Stimulated activated CD8-positive, alpha-beta memory T cell treated with anti-CD3 and anti-CD28 coated beads, Interleukin-15, amount 100 ng/mL, for 4 hours (primary cell): ENCODE data around the gene PLCL1.
"Not testable (repeated sequence)": the region's sequence is repeated elsewhere in the genome, so short reads cannot be mapped to it uniquely, and the experiment has no call there.

Experiments used
- DNase-seq, 2 donors: peaks; one replicate each; pipeline ENCODE4 v3.0.0-alpha.2; 2020; ENCODE audit warnings: low read depth in 2 of 2

PLCL1 gene

DNA sequence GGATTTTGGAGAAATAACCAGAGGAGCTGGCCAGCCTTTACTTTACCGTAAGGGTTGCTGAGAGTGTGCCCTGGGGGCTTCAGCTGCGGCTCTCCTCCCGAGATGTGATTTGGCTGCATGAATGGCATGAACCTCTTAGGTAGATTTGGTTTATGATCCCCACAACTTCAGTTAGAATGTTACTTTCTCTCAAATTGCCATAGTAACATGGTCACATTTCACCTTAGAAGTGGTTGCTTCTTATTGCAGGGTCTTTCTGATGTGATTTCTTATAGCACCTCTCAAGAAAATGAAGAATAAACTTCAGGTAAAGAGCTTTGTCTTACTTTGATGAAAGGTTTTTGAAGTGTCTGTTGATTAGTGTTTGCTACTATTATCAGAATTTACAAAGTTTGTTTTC is 5.6 kb downstream of the PLCL1 start:
- DNase-seq, result no peak

DNA sequence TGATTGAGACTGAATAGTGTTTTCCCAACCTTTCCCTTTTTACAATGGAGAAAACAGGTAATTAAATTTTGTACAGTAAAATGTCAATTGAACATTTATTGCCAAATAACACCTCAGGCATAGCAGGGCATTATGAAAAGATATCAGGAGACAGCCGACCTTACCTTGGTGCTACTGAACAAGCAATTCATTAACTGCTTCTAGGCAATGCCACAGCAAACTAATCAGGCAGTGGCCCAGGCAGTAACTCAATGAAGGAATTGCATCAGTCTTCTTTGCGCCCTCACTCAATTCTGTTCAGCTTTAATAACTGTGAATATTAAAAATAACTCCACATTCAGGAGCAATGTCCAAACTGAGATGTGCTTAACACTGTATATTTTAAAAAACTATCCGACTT is 6.1 kb downstream of the PLCL1 start:
- no peak for DNase-seq

DNA sequence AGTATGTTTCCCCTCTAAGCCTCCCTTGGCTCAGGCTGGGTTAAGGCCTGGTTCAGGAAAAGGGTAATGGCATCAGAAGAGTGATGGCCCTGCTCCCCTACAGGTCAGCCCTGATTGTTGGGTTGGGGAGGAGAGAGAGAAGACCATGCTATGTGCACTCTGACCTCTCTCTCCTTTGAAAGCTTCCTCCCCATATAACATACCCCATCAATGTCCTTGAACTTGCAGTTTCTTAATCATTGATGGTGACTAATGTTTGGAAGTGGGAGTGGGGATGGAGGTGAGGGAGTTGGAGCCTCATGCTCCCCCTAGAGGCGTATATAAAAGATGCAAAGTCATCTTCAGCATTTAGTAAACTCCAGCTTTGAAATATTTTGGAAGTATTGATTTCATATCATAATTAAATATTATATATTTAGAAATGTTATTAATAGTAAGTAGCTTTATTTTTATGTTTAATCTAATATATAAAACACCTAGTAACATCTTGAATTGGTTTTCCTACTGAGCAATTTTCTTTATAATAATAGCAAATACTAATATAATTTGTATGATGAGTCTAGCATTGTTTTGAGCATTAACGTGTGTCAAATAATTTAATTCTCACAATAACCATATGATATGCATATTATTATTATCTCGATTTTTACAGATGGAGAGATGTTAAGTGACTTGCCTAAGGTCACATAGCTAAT is 8.8 kb downstream of the PLCL1 start:
- DNase-seq, result no peak

DNA sequence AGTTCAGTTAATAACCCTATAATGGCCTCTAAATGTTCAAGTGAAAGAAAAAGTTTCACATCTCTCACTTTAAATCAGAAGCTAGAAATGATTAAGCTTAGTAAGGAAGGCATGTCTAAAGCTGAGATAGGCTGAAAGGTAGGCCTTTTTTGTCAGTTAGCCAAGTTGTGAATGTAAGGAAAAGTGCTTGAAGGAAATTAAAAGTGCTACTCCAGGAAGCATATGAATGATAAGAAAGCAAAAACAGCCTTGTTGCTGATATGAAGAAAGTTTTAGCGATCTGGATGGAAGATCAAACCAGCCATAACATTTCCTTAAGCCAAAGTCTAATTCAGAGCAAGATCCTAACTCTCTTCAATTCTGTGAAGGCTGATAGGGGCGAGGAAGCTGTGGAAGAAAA is 10.1 kb downstream of the PLCL1 start:
- no peak for DNase-seq

DNA sequence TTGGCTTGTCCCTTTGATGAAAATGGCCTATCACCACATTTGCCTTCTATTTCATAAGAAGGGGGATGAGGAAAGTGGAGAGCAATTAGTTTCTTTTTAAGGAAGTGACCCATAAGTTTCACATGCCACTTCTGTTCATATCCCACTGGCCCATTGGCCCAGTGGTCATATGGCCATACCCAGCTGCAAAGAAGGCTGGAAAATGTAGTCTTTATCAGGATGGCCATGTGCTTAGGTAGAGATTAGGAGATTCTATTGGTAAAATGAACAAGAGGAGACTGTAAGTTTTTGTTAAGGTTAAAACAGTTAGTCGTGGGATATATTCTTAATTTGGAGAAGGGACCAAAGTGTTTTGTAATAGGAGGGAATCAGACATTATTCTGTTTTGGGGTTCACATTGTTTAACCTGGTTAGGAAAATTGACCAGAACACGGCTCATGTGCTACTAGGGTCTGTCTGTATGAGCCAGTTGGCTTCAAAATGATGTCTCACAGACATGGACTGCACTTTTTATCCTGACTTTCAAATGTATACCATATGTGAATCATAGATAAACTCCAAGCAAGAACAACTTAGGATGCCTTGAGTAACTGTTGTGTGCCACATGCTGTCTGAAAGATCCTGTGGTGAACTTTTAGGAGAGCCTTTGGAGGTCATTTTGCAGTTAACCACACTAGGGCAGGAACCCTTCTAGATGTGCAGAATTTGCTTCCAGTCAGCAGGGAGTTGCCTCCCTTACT is 17.3 kb downstream of the PLCL1 start:
- no peak for DNase-seq

DNA sequence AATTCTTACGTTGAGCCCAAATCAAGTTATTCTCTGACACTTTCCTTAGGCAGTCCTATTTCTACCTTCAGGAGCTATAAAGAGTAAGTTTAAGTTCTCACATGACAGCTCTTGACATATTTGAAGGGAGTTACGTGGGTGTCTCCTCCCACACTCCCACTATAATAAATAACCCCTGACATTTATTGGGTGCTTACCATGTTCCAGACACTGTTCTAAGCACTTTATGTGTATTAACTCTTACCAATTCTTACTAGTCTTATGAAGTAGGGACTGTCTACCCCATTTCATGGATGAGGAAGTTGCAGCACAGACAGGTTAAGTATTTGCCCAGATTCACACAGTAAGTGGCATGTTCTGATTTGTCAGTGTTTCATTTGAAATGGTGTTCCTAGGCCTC is 17.9 kb downstream of the PLCL1 start:
- DNase-seq, result no peak

DNA sequence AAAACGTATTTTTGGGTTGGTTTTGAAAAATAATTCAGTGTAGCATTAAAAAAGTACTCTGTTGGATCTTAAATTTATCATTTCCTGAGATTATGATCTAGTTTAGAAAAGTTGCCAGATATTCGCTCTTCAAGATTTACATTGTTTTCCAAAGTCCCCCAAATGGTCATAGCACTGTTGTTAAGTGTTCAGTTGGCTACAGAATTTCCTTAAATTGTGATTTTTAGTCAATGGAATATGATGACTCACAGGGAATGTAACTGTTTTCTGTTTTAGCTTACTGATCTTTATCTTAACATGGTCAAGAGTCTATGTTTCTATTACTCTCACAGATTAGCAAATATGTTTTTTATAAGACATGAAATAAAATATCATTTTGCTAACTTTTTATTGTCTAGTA is 23.2 kb downstream of the PLCL1 start:
- no peak for DNase-seq

DNA sequence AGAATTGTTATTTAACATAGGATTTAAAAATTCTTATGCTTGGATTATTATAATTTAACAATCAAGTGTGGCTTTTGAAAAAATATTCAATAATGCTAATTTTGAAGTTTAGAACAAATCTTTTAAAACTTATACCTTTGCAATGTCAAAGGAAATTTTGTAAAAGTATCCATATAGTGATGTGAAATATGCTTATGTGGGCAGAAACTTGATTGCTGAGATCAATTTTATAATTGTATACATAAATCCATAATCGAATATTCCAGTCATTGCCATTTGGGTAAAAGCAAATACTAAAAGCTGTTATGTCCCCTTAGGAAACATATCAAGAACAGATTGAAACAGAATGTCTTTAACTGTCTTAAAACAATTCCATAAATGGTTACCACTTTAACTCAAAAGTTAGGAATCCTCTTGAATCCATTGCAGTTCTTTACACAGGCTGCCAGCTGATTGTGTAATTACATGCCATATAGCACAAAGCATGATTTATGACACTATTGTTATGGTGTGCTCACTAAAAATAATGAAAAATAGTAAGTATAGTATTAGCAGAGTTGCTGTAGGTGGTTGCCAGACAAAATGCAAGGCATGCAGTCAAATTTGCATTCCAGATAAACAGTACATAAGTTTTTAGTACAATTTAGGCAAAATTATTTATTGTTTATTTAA is 24.2 kb downstream of the PLCL1 start:
- no peak for DNase-seq

DNA sequence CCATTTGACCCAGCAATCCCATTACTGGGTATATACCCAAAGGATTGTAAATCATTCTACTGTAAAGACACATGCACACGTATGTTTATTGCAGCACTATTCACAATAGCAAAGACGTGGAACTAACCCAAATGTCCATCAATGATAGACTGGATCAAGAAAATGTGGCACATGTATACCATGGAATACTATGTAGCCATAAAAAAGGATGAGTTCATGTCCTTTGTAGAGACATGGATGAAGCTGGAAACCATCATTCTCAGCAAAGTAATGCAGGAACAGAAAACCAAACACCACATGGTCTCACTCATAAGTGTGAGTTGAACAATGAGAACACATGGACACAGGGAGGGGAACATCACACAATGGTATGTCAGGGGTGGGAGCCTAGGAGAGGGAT is 30.4 kb downstream of the PLCL1 start:
- DNase-seq, result not testable (repeated sequence)

DNA sequence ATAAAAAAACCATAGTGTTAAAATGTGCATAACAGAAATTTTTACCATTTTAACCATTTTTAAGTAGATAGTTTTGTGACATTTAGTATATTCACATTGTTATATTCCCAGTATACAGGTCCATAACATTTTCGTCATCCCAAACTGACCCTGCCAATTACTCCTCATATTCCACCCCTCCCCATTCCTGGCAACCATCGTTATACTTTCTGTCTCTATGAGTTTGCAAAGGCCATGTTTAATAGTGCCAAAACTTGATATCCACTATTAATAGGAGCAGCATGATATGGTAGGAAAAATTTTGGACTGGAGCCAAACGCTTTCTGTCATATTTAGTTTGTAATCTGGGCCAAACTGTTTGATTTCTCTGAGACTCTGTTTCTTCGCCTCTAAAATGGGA is 30.9 kb downstream of the PLCL1 start:
- DNase-seq, result no peak

DNA sequence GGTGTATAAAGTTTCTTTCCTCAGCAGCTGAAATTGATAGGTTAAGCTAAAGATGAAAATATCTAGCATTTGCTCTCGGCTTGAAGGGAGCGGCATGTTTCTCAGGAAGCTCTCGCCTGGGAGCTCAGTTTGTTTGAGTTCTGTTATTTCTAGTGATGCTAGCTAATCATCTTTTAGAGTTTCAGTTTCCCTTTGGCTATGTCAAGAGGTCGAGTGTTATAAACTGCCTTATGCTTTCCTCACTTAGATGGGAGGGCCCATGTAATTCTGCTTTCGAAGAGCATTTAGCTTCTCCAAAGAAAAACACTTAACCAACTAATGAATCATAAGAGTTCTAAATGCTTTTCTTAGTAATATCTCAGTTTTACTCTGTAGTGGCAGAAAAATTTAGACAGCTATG is 33.6 kb downstream of the PLCL1 start:
- no peak for DNase-seq

DNA sequence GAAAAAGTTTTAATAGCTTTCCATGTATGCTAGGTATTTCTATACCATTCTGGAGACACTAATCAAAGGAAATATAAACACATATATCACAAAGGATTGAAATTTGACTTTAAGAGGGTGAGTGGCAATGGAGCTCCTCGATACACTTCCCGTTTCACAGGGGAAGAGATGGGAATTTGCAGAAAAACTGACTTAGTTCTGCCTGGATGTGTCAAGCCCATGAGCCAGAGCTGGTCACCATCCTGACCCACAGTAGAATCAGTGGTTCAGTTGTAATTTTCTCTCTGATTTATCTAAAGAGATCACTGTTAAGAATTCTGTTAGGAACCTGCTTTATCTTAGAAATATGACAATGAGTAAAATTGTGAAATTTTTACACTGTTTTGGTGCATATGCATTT is 34.2 kb downstream of the PLCL1 start:
- no peak for DNase-seq

DNA sequence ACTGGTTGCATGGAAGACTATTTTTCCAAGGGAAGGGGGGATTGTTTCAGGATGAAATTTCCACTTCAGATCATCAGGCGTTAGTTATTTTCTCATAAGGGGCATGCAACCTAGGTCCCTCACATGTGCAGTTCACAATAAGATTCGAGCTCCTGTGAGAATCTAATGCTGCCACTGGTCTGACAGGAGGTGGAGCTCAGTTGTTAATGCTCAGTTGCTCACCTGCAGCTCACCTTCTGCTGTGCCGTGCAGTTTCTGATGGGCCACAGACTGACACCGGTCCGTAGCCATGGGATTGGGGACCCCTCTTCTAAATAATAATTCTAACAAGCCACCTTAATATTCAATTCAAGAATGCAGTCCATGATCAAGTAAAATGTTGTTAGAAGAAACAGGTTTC is 34.9 kb downstream of the PLCL1 start:
- DNase-seq, result no peak

DNA sequence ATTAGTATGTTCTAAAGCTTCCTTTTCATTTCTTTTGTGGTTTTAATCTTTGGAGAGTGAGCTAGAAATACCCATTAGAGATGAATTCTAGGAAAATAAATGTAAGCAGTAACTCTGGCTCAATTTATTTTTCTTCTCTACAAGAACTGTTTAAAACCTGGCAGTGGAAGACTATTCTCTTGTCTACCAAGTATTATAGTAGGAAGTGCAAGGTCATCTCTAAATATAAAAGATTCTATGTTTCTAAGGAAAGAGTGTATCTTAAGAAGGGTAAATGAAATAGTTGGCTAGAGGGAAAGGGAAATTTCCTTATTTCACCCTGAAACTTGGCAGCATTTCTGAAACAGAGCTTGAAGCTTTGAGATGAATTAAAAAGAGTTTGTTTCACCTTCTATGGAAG is 35.5 kb downstream of the PLCL1 start:
- DNase-seq, result no peak

DNA sequence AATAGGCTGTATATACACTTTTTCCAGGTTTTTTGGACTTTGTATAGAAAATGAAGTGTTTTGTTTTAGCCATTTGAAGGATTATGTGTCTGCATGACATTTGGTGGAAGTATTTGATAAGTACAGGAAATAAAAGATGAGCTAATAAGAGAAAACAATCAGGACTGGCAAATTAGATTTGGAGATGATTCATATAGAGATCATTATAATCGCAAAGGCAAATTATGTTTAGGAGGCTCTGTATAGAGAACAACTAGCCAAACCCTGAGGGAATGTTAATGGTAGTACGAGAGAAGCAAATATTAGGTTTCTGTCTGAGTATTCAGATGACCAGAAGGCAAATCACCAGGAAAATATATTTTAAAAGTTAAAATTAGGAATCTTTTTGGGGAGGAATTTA is 41.7 kb downstream of the PLCL1 start:
- no peak for DNase-seq

DNA sequence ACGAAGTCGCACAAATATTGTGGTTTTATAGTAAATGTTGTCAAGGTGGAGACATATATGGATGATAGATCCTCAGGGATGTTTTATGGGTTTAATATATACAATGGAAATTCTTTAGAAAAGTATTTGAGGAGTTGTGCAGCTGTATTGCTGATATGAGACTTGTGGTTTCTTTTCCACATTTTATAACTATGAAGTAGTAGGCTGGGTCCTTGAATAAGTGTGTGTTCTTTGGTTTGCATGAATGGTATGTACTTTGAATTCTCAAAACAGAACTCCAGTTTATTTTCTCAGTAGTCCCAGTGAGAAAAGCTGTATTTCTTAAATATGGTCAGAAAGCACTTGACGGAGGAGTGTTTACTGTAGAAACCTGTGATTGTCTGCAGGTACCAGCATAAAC is 42.4 kb downstream of the PLCL1 start:
- DNase-seq, result no peak

DNA sequence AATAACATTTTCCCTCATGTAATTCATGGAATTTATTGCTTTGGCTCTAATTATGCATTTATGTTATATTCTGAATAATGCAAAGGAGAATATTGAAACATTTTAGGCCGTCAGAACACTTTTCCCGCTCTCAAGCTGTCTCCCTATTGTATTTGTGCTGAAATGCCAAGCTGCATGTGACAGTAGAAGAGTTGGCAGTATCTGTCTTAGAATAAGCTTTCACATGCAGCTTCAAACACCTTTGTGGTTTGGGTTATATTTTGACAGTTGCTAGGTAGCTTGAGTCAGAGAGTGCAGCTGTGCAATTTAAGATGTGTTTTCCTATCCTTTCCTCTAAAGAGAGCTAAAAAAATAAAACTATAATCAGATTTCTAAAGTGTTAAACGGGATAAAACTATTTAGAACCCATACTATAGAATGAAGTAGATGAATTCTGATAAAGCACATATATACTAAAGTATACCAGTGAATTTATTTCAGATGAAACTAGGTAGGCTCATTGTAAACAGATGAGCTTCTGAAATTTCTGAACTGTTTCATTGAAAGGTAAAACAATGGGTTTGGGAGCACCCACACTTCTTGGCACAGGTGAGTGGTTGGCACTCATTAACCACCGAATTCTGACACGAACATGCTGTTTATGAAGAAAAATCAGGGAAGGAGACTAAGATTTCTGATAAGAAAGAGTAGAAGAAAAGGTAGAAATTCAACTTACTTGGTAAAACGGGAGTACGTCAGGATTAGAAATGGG is 43.4 kb downstream of the PLCL1 start:
- DNase-seq, result no peak

DNA sequence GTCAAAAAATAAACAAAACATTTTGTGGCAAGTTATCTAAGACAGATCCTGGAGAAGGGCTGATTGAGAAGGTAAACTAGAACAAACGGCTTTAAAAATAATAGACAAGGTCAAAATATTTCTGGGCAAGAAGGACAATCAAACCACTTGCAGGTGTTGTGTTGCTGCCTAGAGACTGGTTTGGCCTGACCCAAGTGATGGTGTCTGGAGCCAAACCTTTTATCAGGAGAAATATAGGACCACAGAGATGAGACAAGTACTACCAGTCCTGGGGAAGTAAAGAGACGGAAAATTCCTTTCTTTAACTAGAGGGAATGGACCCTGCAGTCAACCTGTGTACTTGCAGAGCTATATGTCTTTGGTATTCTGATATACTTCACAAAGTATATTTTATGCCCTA is 44.2 kb downstream of the PLCL1 start:
- DNase-seq, result no peak

DNA sequence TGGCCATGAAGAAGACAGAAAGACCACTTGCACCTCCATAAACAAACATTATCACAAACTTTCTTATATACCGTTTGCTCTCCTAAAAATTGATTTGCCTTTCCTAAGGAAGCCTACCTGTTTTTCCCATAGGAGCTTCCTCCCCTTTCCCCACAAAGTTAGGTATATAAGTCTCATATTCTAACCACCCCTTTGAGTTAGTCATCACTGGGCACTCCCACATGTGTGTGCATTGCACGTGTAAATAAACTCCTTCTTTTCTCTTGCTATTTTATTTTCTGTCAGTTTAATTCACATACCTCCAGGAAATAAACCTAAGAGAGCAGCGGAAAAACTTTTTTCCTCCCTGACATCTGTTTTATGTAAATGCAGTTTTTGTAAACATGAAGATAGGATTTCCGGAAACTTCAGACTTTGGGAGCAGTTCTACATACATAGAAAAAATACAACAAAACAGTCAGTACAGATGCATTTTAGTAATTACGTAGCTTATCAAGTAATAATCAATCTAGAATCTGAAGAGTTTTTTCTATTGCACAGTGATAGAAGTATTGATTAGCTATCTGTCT is 46.6 kb downstream of the PLCL1 start:
- DNase-seq, result no peak

DNA sequence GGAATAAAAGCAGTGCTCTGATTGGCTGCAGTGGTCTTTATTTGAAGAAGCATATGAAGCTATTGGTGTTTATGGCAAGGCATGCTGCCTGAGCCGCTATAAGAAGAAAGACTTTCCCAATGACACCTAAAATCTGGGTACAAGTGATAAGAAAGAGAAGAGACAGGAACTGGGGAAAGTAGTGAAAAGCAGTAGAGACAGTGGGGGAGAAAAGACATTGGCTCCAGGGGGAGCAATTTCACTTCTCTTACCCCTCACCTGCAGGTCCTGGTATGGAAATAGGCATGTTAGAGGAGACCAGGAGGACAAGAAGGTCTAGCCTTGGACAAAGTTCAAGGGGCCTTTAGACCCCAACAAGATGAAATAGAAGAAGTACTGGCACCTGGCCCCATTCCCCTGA is 47.1 kb downstream of the PLCL1 start:
- DNase-seq, result no peak

DNA sequence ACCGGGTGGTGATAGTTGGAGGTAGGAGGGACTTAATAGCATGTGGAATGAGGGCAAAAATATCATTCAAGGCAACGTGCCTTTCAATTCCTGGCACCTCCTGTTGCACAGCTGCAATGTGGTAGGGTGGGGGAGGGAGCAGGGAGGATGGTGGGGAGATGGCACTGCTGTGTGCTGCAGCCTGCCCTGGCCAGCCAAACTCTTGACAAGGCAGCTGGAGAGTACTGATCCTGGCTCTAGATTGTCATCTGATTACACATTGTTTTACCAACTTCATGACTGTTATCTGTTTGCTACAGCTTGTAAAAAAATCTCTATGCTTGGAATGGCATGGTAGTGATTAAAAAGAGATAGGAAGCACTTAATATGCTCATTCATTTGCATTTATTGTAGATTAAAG is 47.7 kb downstream of the PLCL1 start:
- DNase-seq, result no peak

DNA sequence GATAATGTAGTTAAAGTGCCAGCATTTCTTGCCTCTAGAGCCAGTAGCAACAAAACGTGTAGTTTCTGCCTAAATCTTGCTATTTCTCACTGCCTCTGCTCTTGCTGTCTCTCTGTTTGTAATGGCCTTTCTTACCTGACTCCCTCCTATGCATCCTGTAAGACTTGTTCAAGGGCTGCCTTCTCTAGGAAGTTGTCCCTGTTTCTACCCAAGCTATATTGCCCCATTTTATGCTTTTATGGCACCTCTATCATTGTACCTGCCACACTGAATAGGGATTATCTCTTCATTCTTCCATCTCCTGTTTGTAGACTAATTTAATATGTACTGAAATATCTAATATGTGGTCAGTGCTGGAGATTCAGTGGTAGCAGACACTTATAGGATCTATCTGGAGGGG is 49.2 kb downstream of the PLCL1 start:
- DNase-seq, result no peak
